Activated T-helper 17 cell treated with anti-CD3 and anti-CD28 coated beads, Interleukin-2, amount 50 U/mL, for 72 hours (primary cell): ENCODE data around the gene C6orf132. TPM values are rescaled to one million over a fixed set of nuclear protein-coding genes. Genes with fewer than 3 reads are reported as not detected.

ENCODE experiments used
- ATAC-seq: fragments of 150-1000 bp; cut with Tn5 transposase; replicated peaks from 2 replicates; pipeline ENCODE4 v1.10.0; 2021; ENCODE audit warnings: mild to moderate bottlenecking, moderate library complexity
- H3K27ac Mint-ChIP-seq: one replicate; pipeline ENCODE4 v1.8.0; 2022; ENCODE audit warnings: mixed read lengths
- H3K27me3 Mint-ChIP-seq: one replicate; pipeline ENCODE4 v1.8.0; 2022; ENCODE audit warnings: mixed read lengths
- H3K36me3 Mint-ChIP-seq: one replicate; pipeline ENCODE4 v1.8.0; 2022; ENCODE audit warnings: low read depth, mild to moderate bottlenecking, mixed read lengths
- H3K4me1 Mint-ChIP-seq: one replicate; pipeline ENCODE4 v1.8.0; 2022; ENCODE audit warnings: mixed read lengths
- H3K4me3 Mint-ChIP-seq: one replicate; pipeline ENCODE4 v1.8.0; 2022; ENCODE audit warnings: mild to moderate bottlenecking, mixed read lengths
- H3K9me3 Mint-ChIP-seq: one replicate; pipeline ENCODE4 v1.8.0; 2022; ENCODE audit warnings: mixed read lengths
- total RNA-seq, 2 donors: library from RNA; stranded (reverse); gene quantifications; one replicate each; pipeline ENCODE4 v1.2.3, GENCODE V29; 2022

Gene C6orf132
- total RNA-seq, 2 donors from 2014 or later: 0.22 to 0.29 TPM

DNA sequence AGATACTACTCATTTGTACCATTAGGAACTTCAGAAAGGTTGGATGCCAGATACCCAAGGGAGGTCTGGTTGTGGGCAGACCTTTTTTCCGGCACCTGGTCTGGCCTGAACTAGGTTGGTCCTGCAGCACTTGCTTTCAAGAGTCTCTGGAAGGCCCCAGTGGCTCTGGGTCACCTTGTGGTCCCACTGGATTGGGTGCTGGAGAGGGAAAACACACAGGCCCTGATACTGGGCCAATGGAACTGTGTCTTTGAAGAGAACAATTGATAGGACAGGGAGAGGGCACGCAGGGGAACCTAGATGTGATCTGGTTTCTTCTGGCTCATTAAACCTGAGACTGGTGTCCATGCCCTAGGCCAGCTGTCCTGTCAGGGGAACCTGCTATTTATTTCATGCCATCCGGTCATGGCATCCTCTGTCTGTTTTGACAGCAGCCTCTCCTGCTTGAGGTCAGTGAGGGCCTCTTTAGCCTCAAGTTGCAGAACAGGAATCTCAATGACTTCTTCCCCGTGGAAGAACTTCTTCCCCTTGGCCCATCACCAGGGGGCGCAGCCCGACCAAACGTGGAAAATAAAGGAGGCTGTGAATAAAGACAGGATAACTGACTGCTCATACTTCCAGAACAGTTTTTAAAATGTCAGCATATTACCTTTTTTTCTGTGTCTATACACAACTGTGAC is 67.1 kb downstream of the C6orf132 start:
- Mint-ChIP-seq H3K27ac (peak overlapping the region; percentile 8), H3K36me3 (peaks cover 76% of the 10 kb centered on the region), H3K9me3 (no peaks in the 10 kb centered on the region), H3K4me3 (no peak overlapping the region), H3K4me1 (peaks cover 10% of the 10 kb centered on the region), H3K27me3 (no peaks in the 10 kb centered on the region)
- ATAC-seq: no peak

DNA sequence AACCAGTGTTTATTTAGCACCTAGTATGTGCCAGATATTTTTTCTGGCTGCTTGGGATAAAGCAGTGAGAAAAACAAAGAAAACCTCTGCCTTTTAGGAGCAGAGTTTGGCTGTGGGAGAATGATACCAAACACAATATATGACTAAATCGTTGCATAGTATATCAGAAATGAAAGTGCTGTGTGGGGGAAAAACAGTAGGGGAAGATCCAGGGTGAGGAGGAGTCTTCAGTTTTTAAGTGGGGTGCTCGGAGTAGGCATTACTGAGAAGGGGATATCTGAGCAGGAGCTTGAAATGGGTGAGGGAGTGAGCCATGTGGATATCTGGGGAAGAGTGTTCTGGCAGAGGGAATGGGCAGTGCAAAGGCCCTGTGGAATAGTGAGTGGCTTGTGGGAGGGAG is 69.1 kb downstream of the C6orf132 start:
- H3K4me1 Mint-ChIP-seq: peaks cover 10% of the 10 kb centered on the region
- H3K36me3 Mint-ChIP-seq: peaks cover 58% of the 10 kb centered on the region
- H3K9me3 Mint-ChIP-seq: no peaks in the 10 kb centered on the region
- H3K4me3 Mint-ChIP-seq: peak overlapping the region; percentile 45
- peak; percentile 87 for ATAC-seq
- H3K27me3 Mint-ChIP-seq: no peaks in the 10 kb centered on the region
- H3K27ac Mint-ChIP-seq: peak overlapping the region; percentile 63

DNA sequence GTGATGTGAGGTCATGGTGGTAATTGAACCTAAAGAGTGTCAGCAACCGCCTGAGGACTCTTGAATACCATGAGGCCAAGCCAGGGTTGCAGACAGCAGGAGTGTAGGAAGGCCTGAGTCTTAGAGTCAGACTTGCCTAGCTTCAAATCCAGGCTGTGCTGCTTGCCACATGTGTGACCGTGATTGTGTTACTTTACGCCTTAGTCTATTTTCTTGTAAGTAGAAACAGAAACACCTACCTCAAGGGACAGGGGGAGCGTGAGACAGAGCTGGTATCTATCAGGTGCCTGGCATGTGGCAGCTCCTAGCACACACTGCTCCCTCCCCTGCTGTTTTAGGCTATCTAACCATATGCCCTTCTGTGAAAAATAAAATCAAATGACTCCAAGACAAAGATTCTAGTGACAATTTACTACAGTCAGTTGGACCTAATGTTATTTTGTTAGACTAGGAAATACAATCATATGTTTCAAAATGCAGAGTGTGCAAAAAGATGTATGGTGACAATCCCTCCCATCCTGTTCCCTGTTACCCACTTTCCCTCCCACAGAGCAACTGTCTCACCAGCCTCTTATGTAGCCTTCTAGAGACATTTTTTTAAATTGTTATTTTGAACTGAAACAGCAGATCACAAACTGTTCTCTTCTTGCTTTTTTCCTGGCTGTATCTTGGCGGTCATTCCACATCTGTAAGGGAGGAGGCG is 70.4 kb downstream of the C6orf132 start:
- Mint-ChIP-seq H3K27me3 (no peaks in the 10 kb centered on the region), H3K27ac (peak overlapping the region; percentile 23)

GRCh38 chr6:42068872-42069522 is 73.4 kb downstream of the C6orf132 start:
- no peaks in the 10 kb centered on the region for H3K9me3 Mint-ChIP-seq
- H3K4me1 Mint-ChIP-seq: peaks cover 9% of the 10 kb centered on the region
- peaks cover 42% of the 10 kb centered on the region for H3K36me3 Mint-ChIP-seq
- no peak overlapping the region for H3K4me3 Mint-ChIP-seq
- no peak for ATAC-seq
- H3K27me3 Mint-ChIP-seq: no peaks in the 10 kb centered on the region
- H3K27ac Mint-ChIP-seq: no peak overlapping the region

More for the DNA sequence above, 70.4 kb downstream of the C6orf132 start:
- no peaks in the 10 kb centered on the region for H3K9me3 Mint-ChIP-seq
- no peak overlapping the region for H3K4me3 Mint-ChIP-seq
- peaks cover 10% of the 10 kb centered on the region for H3K4me1 Mint-ChIP-seq
- no peak for ATAC-seq
- H3K36me3 Mint-ChIP-seq: peaks cover 45% of the 10 kb centered on the region

DNA sequence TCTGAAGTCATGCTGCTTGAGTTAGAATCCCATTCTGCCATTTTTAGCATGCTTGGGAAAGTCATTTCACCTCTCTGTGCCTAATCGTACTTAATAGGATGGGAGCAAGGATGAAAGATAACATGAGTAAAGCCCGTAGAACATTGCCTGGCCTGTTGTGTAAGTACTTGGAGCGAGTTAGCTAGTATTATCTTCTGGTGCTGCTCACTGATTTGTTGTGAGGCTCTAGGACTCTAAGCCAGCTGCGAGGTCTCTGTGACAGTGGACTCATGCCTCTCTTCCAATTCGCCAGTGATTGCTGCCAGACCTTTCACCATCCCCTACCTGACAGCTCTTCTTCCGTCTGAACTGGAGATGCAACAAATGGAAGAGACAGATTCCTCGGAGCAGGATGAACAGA is 74.2 kb downstream of the C6orf132 start:
- Mint-ChIP-seq H3K4me1 (peaks cover under 1% of the 10 kb centered on the region), H3K9me3 (no peaks in the 10 kb centered on the region), H3K27ac (no peak overlapping the region), H3K27me3 (no peaks in the 10 kb centered on the region), H3K4me3 (no peak overlapping the region), H3K36me3 (peaks cover 42% of the 10 kb centered on the region)
- no peak for ATAC-seq

- Mint-ChIP-seq H3K36me3 (peaks cover 44% of the 10 kb centered on the region), H3K27ac (no peak overlapping the region), H3K4me3 (no peak overlapping the region), H3K4me1 (no peaks in the 10 kb centered on the region), H3K27me3 (no peaks in the 10 kb centered on the region), H3K9me3 (no peaks in the 10 kb centered on the region)
- ATAC-seq: no peak
Measured at GRCh38 chr6:42066156-42066675, 76.2 kb downstream of the C6orf132 start.

- Mint-ChIP-seq H3K4me1 (peaks cover 6% of the 10 kb centered on the region), H3K27me3 (no peaks in the 10 kb centered on the region), H3K27ac (no peak overlapping the region), H3K36me3 (peaks cover 100% of the 10 kb centered on the region), H3K4me3 (no peak overlapping the region), H3K9me3 (no peaks in the 10 kb centered on the region)
- ATAC-seq: no peak
Measured at GRCh38 chr6:42059743-42060142, 82.7 kb downstream of the C6orf132 start.

DNA sequence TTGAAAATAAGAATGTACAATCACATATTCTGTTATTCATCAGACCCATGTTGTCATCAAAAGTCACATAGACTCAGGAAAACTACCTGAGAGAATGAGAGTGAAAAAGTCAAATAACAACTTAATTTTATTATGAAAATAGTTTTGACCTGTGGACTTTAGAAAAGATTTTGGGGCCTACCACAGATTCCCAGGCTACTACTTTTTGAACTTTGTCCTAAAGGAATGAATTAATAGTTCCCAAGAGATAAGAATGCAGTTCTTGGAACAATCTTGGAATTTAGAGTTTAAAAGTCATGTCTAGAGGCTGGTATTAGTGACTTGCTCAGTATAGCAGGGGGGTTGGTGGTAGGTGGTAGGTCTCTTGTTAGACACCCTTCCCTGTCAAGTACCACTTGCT is 88.8 kb downstream of the C6orf132 start:
- peak overlapping the region; percentile 68 for H3K27ac Mint-ChIP-seq
- ATAC-seq: no peak
- no peak overlapping the region for H3K4me3 Mint-ChIP-seq
- H3K27me3 Mint-ChIP-seq: no peaks in the 10 kb centered on the region
- H3K9me3 Mint-ChIP-seq: no peaks in the 10 kb centered on the region
- H3K36me3 Mint-ChIP-seq: peaks cover 83% of the 10 kb centered on the region
- peaks cover 4% of the 10 kb centered on the region for H3K4me1 Mint-ChIP-seq

GRCh38 chr6:42051268-42051653 is 91.2 kb downstream of the C6orf132 start:
- H3K27ac Mint-ChIP-seq: peak overlapping the region; percentile 89
- H3K27me3 Mint-ChIP-seq: no peaks in the 10 kb centered on the region
- peak overlapping the region; percentile 97 for H3K4me3 Mint-ChIP-seq
- peaks cover 9% of the 10 kb centered on the region for H3K4me1 Mint-ChIP-seq
- H3K36me3 Mint-ChIP-seq: peaks cover 77% of the 10 kb centered on the region
- no peaks in the 10 kb centered on the region for H3K9me3 Mint-ChIP-seq
- ATAC-seq: no peak

Other genes starting within 250 kb of the C6orf132 start
- gene USP49, start 247.2 kb downstream of the C6orf132 start, total RNA-seq: 10 to 100 TPM in 1 of 2 donors, 1 to 10 TPM in 1; 8.0 to 12.0 TPM
- 10 to 100 TPM; 20.5 to 22.6 TPM for gene MED20, start 221.5 kb downstream of the C6orf132 start, total RNA-seq
- 10 to 100 TPM; 23.3 to 53.1 TPM for gene BYSL, start 221.1 kb downstream of the C6orf132 start, total RNA-seq
- gene CCND3, start 200.8 kb downstream of the C6orf132 start, total RNA-seq: 100 to 1,000 TPM; 297 to 332 TPM
- 10 to 100 TPM; 48.8 to 60.9 TPM for gene TAF8, start 92.1 kb downstream of the C6orf132 start, total RNA-seq
- gene GUCA1A, start 30.7 kb upstream of the C6orf132 start, total RNA-seq: under 1 TPM; 0.22 to 0.61 TPM
- gene GUCA1B, start 52.3 kb upstream of the C6orf132 start, total RNA-seq: 1 to 10 TPM; 1.1 to 2.4 TPM
- gene MRPS10, start 75.2 kb upstream of the C6orf132 start, total RNA-seq: 10 to 100 TPM; 23.9 to 42.3 TPM